HepG2 (cell line): ENCODE data around the gene MILR1. TPM values are rescaled to one million over a fixed set of nuclear protein-coding genes. Genes with fewer than 3 reads are reported as not detected.

Experiments used
- SP5 ChIP-seq: IDR thresholded peaks from 2 replicates; pipeline ENCODE4 v1.6.1; 2016; ENCODE audit warnings: low read depth, borderline replicate concordance
- polyA plus RNA-seq, 8 experiments: library from polyadenylated mRNA; depleted of rRNA in 3 of 8; stranded (reverse) in 7 of 8; unstranded in 1 of 8; fragments of >200 nt; fragmentation: Illumina TruSeq in 4 of 8; extraction: Trizol in 4 of 8; gene quantifications; 2 replicates each; pipeline versions ENCODE4 v1.2.1 to v1.2.3, GENCODE V29; 2011 to 2016; ENCODE audit warnings: low read depth in 4 of 8, missing spikeins in 1 of 8, mixed read lengths in 1 of 8; ENCODE audit not compliant: insufficient read depth in 1 of 8
- total RNA-seq, 5 experiments: library from RNA; depleted of rRNA; stranded (reverse); fragments of >200 nt; fragmentation: Illumina TruSeq; extraction: Trizol; gene quantifications; 2 replicates each; pipeline ENCODE4 v1.2.3, GENCODE V29; 2016; ENCODE audit warnings: low read depth in 1 of 5
- TF ChIP-seq, protein P1 (sequence below), 2 experiments: fragments of 450-650 bp in 1 of 2; sonication (generic) in 1 of 2; formaldehyde crosslinking in 1 of 2; IDR thresholded peaks; 2 replicates each; pipeline versions ENCODE4 v1.6.1 to v1.8.0; 2016 to 2022; ENCODE audit warnings: antibody characterized with exemption in 1 of 2, mild to moderate bottlenecking in 1 of 2, missing genetic modification reagents in 1 of 2
- TF ChIP-seq, protein P2 (sequence below): sonication (generic); formaldehyde crosslinking; IDR thresholded peaks from 2 replicates; pipeline ENCODE4 v1.4.0; 2020; ENCODE audit warnings: missing genetic modification reagents

MILR1 gene
- total and polyA plus RNA-seq, 2 of the 13 experiments (the other 11 are each of a cell fraction or from before 2014, with no cell fraction given), result 0.27 to 1.7 TPM

DNA sequence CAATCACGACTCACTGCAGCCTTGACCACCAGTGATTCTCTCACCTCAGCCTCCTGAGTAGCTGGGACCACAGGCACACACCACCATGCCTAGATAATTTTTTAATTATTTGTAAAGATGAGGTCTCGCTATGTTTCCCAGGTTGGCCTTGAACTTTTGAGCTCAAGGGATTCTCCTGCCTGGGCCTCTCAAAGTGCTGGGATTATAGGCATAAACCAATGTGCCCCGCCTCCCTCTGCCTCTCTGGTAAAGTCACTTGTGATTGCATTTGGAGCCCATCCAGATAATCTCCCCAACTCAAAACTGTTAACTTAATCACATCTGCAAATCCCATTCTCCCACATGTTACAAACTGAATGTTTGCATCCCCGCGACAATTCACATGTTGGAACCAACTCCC, 46.4 kb upstream of the MILR1 start (continued):
- TF ChIP-seq, protein P1, sequence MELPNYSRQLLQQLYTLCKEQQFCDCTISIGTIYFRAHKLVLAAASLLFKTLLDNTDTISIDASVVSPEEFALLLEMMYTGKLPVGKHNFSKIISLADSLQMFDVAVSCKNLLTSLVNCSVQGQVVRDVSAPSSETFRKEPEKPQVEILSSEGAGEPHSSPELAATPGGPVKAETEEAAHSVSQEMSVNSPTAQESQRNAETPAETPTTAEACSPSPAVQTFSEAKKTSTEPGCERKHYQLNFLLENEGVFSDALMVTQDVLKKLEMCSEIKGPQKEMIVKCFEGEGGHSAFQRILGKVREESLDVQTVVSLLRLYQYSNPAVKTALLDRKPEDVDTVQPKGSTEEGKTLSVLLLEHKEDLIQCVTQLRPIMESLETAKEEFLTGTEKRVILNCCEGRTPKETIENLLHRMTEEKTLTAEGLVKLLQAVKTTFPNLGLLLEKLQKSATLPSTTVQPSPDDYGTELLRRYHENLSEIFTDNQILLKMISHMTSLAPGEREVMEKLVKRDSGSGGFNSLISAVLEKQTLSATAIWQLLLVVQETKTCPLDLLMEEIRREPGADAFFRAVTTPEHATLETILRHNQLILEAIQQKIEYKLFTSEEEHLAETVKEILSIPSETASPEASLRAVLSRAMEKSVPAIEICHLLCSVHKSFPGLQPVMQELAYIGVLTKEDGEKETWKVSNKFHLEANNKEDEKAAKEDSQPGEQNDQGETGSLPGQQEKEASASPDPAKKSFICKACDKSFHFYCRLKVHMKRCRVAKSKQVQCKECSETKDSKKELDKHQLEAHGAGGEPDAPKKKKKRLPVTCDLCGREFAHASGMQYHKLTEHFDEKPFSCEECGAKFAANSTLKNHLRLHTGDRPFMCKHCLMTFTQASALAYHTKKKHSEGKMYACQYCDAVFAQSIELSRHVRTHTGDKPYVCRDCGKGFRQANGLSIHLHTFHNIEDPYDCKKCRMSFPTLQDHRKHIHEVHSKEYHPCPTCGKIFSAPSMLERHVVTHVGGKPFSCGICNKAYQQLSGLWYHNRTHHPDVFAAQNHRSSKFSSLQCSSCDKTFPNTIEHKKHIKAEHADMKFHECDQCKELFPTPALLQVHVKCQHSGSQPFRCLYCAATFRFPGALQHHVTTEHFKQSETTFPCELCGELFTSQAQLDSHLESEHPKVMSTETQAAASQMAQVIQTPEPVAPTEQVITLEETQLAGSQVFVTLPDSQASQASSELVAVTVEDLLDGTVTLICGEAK (IDR thresholded peaks at IDR 0.05), result no peak
- TF ChIP-seq, protein P1 (CRISPR knock-in tag; IDR thresholded peaks at IDR 0.05), result no peak
- TF ChIP-seq, protein P2, sequence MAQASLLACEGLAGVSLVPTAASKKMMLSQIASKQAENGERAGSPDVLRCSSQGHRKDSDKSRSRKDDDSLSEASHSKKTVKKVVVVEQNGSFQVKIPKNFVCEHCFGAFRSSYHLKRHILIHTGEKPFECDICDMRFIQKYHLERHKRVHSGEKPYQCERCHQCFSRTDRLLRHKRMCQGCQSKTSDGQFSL, result no peak
- TF ChIP-seq SP5 (CRISPR knock-in tag), result peak; percentile 66
